Measurements from ENCODE around the gene DMD.
"Not testable (repeated sequence)": the region's sequence is repeated elsewhere in the genome, so short reads cannot be mapped to it uniquely, and the experiment has no call there.

DMD gene

DNA sequence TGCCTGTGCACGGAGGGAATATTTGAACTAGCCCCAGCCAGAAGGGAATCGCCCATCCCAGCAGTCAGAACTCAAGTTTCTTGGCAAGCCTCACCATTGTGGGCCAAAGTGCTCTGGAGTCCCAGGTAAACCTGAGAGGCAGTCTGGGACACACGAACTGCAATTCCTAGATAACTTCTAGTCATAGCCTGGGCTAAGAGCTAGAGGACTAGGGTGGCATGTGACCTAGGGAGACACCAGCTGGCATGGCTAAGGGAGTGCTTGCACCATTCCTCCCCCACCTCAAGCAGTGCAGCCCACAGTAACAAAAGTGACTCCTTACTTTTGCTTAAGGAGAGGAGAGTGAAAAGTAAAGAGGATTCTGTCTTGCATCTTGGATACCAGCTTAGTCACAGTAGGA is 935.2 kb downstream of the DMD start:
- TF ChIP-seq, protein P1, sequence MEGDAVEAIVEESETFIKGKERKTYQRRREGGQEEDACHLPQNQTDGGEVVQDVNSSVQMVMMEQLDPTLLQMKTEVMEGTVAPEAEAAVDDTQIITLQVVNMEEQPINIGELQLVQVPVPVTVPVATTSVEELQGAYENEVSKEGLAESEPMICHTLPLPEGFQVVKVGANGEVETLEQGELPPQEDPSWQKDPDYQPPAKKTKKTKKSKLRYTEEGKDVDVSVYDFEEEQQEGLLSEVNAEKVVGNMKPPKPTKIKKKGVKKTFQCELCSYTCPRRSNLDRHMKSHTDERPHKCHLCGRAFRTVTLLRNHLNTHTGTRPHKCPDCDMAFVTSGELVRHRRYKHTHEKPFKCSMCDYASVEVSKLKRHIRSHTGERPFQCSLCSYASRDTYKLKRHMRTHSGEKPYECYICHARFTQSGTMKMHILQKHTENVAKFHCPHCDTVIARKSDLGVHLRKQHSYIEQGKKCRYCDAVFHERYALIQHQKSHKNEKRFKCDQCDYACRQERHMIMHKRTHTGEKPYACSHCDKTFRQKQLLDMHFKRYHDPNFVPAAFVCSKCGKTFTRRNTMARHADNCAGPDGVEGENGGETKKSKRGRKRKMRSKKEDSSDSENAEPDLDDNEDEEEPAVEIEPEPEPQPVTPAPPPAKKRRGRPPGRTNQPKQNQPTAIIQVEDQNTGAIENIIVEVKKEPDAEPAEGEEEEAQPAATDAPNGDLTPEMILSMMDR (conservative IDR thresholded peaks at IDR 0.05; ENCODE audit: control insufficient read depth, insufficient read depth, low read depth, low read length), result no peak
- H3K4me3 ChIP-seq (ENCODE audit: control insufficient read depth, low read depth, low read length), result no peak overlapping the region
- DNase-seq (ENCODE audit: low read depth), result no peak

DNA sequence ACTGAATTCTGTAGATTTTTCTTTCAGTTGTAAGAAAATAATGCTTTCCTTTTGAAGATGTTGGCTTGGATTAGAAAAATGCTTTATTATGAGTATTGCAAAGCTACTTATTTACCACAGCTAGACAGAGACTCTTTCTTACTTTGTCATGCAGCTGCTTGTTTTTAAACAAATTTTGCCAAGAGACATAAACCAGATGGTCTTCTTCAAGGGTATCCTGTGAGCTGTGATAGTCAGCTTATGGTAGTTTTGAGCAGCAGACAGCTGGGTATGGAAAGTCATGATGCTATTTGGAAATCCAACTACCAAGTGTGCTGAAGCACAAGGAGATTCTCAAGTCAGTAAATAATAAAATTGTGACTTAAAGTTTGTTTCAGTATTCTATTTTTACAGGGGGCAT is 941.5 kb downstream of the DMD start:
- TF ChIP-seq, protein P1 (conservative IDR thresholded peaks at IDR 0.05; ENCODE audit: control insufficient read depth, insufficient read depth, low read depth, low read length), result no peak
- H3K4me3 ChIP-seq (ENCODE audit: control insufficient read depth, low read depth, low read length), result no peak overlapping the region
- no peak for DNase-seq (ENCODE audit: low read depth)

DNA sequence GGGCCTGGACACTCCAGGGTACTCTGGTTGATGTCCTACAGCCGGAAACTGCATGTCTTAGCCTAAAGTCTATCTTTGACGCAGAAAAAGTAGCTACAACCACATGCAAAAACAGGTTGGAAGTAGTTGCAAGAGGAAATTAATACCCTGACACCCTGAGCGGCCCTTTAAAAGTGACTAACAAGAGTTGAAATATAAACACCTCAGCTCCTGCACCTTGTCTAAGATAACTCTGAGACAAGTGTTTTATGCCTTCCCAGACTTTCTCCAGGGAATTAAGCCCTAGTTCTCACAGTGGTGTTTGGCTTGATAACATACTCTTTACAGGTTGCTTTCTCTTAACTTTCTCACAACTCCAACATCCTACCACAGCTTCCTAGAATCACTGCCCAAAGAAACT is 943.1 kb downstream of the DMD start:
- H3K4me3 ChIP-seq (ENCODE audit: control insufficient read depth, low read depth, low read length), result no peak overlapping the region
- DNase-seq (ENCODE audit: low read depth), result no peak
- TF ChIP-seq, protein P1 (conservative IDR thresholded peaks at IDR 0.05; ENCODE audit: control insufficient read depth, insufficient read depth, low read depth, low read length), result no peak

DNA sequence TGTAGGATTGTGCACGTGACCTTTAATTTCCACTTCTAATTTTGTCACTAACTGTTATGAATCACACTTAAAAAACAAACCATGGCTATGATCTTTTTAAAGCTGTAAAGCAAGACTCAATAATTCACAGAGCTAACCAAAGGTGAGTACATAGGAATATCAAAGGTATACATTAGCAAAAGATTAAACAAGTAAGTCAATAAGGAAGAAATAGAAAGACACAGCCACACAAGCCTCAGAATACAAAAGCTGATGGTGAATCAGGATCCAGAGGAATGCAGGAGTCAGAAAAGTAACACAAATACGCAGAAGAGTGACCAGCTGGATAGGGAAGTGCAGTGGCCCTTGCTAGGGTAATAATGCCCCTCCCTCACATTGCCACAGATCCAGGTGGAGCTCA is 943.6 kb downstream of the DMD start:
- DNase-seq (ENCODE audit: low read depth), result no peak

DNA sequence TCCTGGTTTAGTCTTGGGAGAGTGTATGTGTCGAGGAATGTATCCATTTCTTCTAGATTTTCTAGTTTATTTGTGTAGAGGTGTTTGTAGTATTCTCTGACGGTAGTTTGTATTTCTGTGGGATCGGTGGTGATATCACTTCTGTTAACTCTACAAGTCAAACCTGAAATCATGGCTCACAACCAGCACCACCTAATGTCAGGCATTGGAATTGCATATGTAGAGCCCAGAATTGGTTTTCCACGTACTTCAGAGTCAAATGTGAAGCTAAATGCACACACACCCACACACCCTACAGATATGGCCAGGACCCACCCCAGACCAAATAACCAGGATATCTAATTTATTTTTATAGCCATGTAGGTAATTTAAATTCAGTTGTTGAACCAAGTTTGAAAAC is 964.7 kb downstream of the DMD start:
- TF ChIP-seq, protein P1 (conservative IDR thresholded peaks at IDR 0.05; ENCODE audit: control insufficient read depth, insufficient read depth, low read depth, low read length), result peak; percentile 18
- H3K4me3 ChIP-seq (ENCODE audit: control insufficient read depth, low read depth, low read length), result not testable (repeated sequence)
- peak; percentile 0 for DNase-seq (ENCODE audit: low read depth)

More for the DNA sequence above, 943.6 kb downstream of the DMD start:
- no peak overlapping the region for H3K4me3 ChIP-seq (ENCODE audit: control insufficient read depth, low read depth, low read length)
- TF ChIP-seq, protein P1 (conservative IDR thresholded peaks at IDR 0.05; ENCODE audit: control insufficient read depth, insufficient read depth, low read depth, low read length), result no peak

DNA sequence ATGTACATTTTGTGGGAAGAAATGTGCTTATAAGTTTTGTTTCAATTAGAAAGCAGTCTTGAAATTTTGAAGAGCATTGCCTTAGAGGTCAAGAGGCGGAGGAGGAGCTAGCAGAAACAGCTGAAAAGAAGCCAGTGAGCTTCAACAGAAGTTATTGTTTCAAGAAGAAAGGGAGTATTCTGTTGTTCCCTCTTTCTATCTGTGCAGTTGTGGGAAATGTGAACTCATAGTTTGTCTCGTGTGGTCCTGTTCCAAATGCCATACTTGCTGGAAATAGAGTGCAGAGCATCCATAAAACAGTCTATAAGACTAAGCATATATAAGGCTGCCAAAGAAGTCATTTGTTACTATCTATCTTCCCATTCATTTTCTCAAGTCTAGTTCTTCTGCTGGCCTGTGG is 1015.7 kb downstream of the DMD start:
- TF ChIP-seq, protein P1 (conservative IDR thresholded peaks at IDR 0.05; ENCODE audit: control insufficient read depth, insufficient read depth, low read depth, low read length), result no peak
- no peak overlapping the region for H3K4me3 ChIP-seq (ENCODE audit: control insufficient read depth, low read depth, low read length)
- DNase-seq (ENCODE audit: low read depth), result no peak

DNA sequence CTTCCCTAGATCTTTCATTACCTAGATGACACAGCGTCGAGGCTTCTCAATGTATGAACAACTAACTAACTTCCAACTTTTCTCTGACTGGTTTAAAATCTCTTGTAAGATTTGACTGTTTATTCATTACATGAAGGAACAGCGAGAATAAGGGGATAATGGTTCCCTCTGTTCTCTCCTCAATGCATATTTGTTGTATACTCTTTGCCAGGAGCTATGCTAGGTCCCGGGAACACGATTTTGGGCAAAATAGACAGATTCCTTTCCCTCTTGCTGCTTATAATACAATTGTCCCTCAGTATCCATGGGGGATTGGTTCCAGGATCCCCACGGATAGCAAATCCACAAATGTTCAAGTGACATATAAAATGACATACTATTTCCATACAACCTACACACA is 1020.0 kb downstream of the DMD start:
- no peak overlapping the region for H3K4me3 ChIP-seq (ENCODE audit: control insufficient read depth, low read depth, low read length)
- no peak for DNase-seq (ENCODE audit: low read depth)
- TF ChIP-seq, protein P1 (conservative IDR thresholded peaks at IDR 0.05; ENCODE audit: control insufficient read depth, insufficient read depth, low read depth, low read length), result no peak

All from fibroblast of mammary gland (primary cell).